Gastroesophageal sphincter (tissue), 4 donors: ENCODE data around the gene TALDO1. TPM values are rescaled to one million over a fixed set of nuclear protein-coding genes. Genes with fewer than 3 reads are reported as not detected.

ENCODE experiments used
- ATAC-seq: fragments of 150-250 bp; one replicate; pipeline ENCODE4 v1.9.1; 2016; ENCODE audit warnings: mild to moderate bottlenecking, moderate library complexity
- H3K27ac ChIP-seq, 4 donors: fragments of 200-600 bp; sonication (generic) in 3 of 4; 1 replicate in 3 of 4; 2 replicates in 1 of 4; pipeline ENCODE4 v1.5.1; 2016 to 2019
- H3K27me3 ChIP-seq: fragments of 200-600 bp; sonication (generic); one replicate; pipeline ENCODE4 v1.5.1; 2019
- H3K36me3 ChIP-seq, 2 donors: fragments of 200-600 bp; sonication (generic); one replicate each; pipeline ENCODE4 v1.5.1; 2019; ENCODE audit warnings: control low read depth in 1 of 2
- H3K4me1 ChIP-seq, 3 donors: fragments of 200-600 bp; sonication (generic); 1 replicate in 2 of 3; 2 replicates in 1 of 3; pipeline ENCODE4 v1.5.1; 2016 to 2019; ENCODE audit warnings: control low read depth in 2 of 3
- H3K4me3 ChIP-seq, 2 donors: fragments of 200-600 bp; sonication (generic); one replicate each; pipeline ENCODE4 v1.5.1; 2019; ENCODE audit warnings: mild to moderate bottlenecking in 1 of 2, moderate library complexity in 1 of 2
- H3K9me3 ChIP-seq, 3 donors: fragments of 200-600 bp; sonication (generic); one replicate each; pipeline ENCODE4 v1.5.1; 2017 to 2019; ENCODE audit warnings: control low read depth in 2 of 3
- EP300 ChIP-seq: sonication (generic); formaldehyde crosslinking; IDR thresholded peaks from one replicate; pipeline ENCODE4 v1.6.1; 2017; ENCODE audit warnings: antibody characterized with exemption, mild to moderate bottlenecking
- POLR2A ChIP-seq, 2 donors: fragments of 450-650 bp; IDR thresholded peaks; one replicate each; pipeline ENCODE4 v1.6.1; 2017; ENCODE audit warnings: antibody characterized with exemption in 2 of 2, mild to moderate bottlenecking in 2 of 2, moderate library complexity in 1 of 2
- POLR2AphosphoS5 ChIP-seq: sonication (generic); formaldehyde crosslinking; IDR thresholded peaks from one replicate; pipeline ENCODE4 v1.6.1; 2017; ENCODE audit warnings: antibody characterized with exemption
- WGBS, 2 donors: methylation state at CpG; one replicate each; pipeline ENCODE4 v1.1.5; 2018; ENCODE audit warnings: low coverage in 1 of 2; 5-methylcytosine and 5-hydroxymethylcytosine counted together
- total RNA-seq, 4 donors: library from RNA; depleted of rRNA; stranded (reverse); fragments of >200 nt; gene quantifications; one replicate each; pipeline ENCODE4 v1.1.0, GENCODE V29; 2016
- TF ChIP-seq, protein P1 (sequence below), 4 experiments: fragments of 200-600 bp in 2 of 4; fragments of 450-650 bp in 2 of 4; sonication (generic) in 1 of 4; IDR thresholded peaks; one replicate each; pipeline ENCODE4 v1.5.1; 2017 to 2019; ENCODE audit warnings: antibody characterized with exemption in 4 of 4, mild to moderate bottlenecking in 2 of 4, moderate library complexity in 2 of 4

The TALDO1 gene
- total RNA-seq, 4 donors from 2014 or later = 161 to 201 (median 185) TPM

DNA sequence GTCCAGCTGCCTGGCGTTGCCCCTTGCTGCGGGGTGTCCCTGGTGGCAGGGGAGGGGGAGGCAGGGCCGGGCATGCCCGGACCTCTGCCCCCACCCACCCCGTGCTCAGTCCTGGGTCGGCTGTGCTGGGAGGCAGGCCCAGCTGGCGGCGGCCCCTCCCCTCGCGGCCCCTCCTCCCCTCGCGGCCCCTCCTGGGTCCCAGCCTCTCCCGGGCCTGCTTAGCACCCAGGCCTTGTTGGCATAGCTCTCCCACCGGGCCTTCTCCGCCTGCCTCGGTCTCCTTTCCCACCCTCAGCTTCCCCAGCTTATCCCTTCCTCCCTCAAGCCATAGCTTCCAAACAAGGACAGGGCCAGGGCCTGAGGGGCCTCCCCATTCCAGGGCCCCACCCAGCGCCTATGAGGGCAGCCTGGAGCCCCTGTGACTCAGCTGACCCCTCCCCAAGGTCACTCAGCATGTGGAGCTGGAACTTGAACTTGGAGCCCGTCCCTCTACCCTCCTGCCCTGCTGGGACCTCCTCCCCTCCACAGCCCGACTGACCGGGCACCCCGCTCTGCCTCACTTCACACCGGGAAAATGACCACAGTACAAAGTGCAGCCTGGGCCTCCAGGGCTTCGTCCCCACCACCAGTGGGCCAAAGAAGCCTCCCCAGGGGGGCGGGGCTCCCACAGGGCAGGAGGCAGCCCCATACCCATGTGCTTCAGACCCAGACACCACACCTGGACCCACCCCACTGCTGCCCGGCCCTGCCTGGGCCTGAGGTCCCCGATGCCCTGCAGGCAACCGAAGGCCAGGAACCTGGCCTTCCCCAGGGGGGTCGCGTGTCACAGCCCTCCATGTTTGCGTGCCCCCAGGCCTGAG, 40.1 kb upstream of the TALDO1 start:
- H3K9me3 ChIP-seq = no peaks in the 10 kb centered on the region
- peak; percentile 37 for ATAC-seq
- H3K27me3 ChIP-seq = peaks cover 64% of the 10 kb centered on the region
- peaks cover 0 to 67% (median 28%) of the 10 kb centered on the region in 3 donors for H3K4me1 ChIP-seq
- H3K27ac ChIP-seq = peak overlapping the region; percentile 5 to 86 (median 76)
- TF ChIP-seq POLR2A (IDR thresholded peaks at IDR 0.05) (no peak), POLR2AphosphoS5 (no peak)
- TF ChIP-seq, protein P1, sequence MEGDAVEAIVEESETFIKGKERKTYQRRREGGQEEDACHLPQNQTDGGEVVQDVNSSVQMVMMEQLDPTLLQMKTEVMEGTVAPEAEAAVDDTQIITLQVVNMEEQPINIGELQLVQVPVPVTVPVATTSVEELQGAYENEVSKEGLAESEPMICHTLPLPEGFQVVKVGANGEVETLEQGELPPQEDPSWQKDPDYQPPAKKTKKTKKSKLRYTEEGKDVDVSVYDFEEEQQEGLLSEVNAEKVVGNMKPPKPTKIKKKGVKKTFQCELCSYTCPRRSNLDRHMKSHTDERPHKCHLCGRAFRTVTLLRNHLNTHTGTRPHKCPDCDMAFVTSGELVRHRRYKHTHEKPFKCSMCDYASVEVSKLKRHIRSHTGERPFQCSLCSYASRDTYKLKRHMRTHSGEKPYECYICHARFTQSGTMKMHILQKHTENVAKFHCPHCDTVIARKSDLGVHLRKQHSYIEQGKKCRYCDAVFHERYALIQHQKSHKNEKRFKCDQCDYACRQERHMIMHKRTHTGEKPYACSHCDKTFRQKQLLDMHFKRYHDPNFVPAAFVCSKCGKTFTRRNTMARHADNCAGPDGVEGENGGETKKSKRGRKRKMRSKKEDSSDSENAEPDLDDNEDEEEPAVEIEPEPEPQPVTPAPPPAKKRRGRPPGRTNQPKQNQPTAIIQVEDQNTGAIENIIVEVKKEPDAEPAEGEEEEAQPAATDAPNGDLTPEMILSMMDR (IDR thresholded peaks at IDR 0.05) = peak in 1 of 4 experiments; percentile 14
- WGBS, 2 donors = 14% methylated on average over 1 of the region's 30 CpGs; no CpG with 5 or more reads in 1 of the 2 donors
- H3K36me3 ChIP-seq = peaks cover 0 to 27% of the 10 kb centered on the region in 2 donors
- peak overlapping the region; percentile 38 to 54 for H3K4me3 ChIP-seq

DNA sequence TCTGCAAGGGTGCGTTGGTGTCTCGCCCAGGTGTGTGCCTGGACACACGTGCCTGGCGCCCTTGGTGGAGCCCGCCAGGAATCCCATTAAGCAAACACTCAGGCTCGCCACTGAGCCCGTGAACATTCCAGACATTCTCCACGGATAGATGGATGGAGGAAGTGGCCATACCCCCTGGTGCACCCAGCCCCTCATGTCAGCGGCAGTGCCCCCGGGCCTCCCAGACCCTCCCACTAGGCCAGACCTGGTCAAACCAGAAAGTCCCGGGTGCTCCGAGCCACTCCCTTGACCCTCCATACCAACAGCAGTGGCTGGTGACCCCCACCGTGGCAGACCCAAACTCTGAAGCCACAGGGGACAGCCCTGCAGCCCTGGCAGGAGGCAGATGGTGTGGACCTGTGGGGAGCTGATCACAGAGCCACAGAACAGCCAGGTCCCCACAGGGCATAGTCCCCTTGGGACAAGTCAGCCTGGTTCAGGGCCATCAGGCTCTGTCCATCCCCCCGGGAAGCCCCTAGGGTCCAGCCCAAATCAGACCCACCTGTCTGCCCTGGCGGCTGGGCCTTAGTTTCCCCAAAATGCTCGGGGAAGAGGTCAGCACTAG, 39.3 kb upstream of the TALDO1 start:
- WGBS, 2 donors = no CpG with 5 or more reads among the region's 16 CpGs
- Histone ChIP-seq H3K36me3 (peaks cover 0 to 20% of the 10 kb centered on the region in 2 donors), H3K27ac (peak overlapping the region in 3 of 4 donors; percentile 68 to 86 (median 84)), H3K4me1 (peaks cover 0 to 60% (median 28%) of the 10 kb centered on the region in 3 donors), H3K9me3 (no peaks in the 10 kb centered on the region), H3K27me3 (peaks cover 71% of the 10 kb centered on the region), H3K4me3 (no peak overlapping the region)
- TF ChIP-seq POLR2A (IDR thresholded peaks at IDR 0.05) (no peak), POLR2AphosphoS5 (no peak), EP300 (no peak)
- TF ChIP-seq, protein P1 (IDR thresholded peaks at IDR 0.05) = no peak
- ATAC-seq = no peak

DNA sequence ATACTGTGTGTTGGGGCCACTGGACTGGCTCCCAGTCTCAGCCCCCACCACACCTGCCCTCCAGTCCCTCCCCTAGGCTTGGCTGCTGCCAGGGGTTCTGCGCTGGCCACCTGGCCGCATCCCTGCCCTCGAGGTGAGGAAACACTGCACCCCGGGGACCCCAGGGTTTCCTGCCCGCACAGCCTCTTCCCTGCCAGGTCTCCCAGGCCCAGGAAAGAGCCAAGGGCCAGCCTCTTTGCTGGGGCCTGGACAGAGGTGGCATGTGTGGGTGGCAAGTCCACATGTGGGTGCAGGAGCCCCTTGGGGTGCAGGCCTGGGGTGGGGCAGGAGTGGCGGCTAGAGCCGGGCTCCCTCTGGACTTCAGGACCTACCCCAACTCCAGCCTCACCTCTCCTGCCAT, 38.8 kb upstream of the TALDO1 start:
- Histone ChIP-seq H3K27me3 (peaks cover 77% of the 10 kb centered on the region), H3K9me3 (no peaks in the 10 kb centered on the region), H3K36me3 (peaks cover 0 to 14% of the 10 kb centered on the region in 2 donors), H3K4me3 (no peak overlapping the region), H3K27ac (peak overlapping the region in 1 of 4 donors; percentile 86), H3K4me1 (peaks cover 0 to 54% (median 28%) of the 10 kb centered on the region in 3 donors)
- ATAC-seq = no peak
- TF ChIP-seq POLR2AphosphoS5 (no peak), POLR2A (IDR thresholded peaks at IDR 0.05) (no peak), EP300 (no peak)
- TF ChIP-seq, protein P1 (IDR thresholded peaks at IDR 0.05) = no peak
- 83% methylated on average over 2 of the region's 7 CpGs; no CpG with 5 or more reads in 1 of the 2 donors for WGBS, 2 donors

DNA sequence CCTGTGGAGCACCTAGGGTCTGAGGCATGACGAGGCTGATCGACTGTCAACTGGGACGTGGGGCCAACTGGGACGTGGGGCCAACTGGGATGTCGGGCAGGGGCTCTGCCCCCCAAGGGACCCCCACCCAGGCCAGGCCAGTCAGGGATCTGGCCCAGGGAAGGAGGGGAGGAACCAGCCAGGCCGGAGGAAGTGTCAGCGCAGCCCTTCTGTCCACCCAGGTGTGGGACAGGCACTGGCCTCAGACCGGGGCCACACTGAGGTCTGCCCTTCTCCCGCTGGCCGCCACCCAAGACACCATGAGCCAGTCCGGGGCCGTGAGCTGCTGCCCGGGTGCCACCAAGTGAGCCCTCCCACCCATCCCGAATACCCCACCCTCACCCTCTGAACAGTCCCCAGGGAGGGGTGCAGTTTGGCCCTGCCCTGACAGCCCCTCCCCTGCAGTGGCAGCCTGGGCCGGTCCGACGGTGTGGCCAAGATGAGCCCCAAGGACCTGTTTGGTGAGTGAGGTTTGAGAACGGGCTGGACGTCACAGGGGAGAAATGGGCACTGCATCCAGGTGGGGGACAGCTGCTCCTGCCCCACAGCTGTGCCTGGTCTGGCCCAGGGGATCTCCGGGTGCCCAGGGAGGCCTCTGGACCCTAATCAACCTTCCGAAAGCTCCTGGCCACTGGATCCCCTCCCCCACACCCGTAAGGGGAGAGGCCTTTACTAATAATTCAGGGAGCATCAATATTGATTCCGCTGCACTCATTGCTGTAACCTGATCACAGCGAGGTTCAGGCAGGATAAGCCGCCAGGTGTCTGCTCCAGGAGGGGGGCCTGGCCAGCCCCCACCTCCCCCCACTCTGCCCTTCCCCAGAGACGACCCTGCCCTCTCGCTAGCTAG, 37.9 kb upstream of the TALDO1 start:
- Histone ChIP-seq H3K27ac (peak overlapping the region in 1 of 4 donors; percentile 64), H3K4me1 (peaks cover 0 to 47% (median 28%) of the 10 kb centered on the region in 3 donors), H3K4me3 (no peak overlapping the region), H3K27me3 (peaks cover 80% of the 10 kb centered on the region), H3K9me3 (no peaks in the 10 kb centered on the region), H3K36me3 (peaks cover 0 to 5% of the 10 kb centered on the region in 2 donors)
- no peak for TF ChIP-seq POLR2A (IDR thresholded peaks at IDR 0.05)
- no peak for TF ChIP-seq POLR2AphosphoS5
- TF ChIP-seq, protein P1 (IDR thresholded peaks at IDR 0.05) = no peak
- TF ChIP-seq EP300 = no peak
- WGBS, 2 donors = no CpG with 5 or more reads among the region's 27 CpGs
- ATAC-seq = no peak
